Trophoblast cell (in vitro differentiated cells and primary cell): ENCODE results near the gene FYN.

Experiments
- DNase-seq, 2 donors: peaks; one replicate each; pipeline ENCODE4 v3.0.0-alpha.2; 2016
- H2AFZ ChIP-seq: 2 replicates; pipeline ENCODE4 v1.6.1; 2013; ENCODE audit warnings: low read length, moderate library complexity, mild to moderate bottlenecking; ENCODE audit not compliant: insufficient read depth, poor library complexity
- H2AK5ac ChIP-seq: 2 replicates; pipeline ENCODE4 v1.6.1; 2013; ENCODE audit warnings: mild to moderate bottlenecking, low read length
- H2BK120ac ChIP-seq: 2 replicates; pipeline ENCODE4 v1.6.1; 2013; ENCODE audit warnings: low read length, mild to moderate bottlenecking, moderate library complexity; ENCODE audit not compliant: insufficient read depth, poor library complexity
- H2BK12ac ChIP-seq: 2 replicates; pipeline ENCODE4 v1.6.1; 2013; ENCODE audit warnings: mild to moderate bottlenecking, low read length, moderate library complexity
- H2BK5ac ChIP-seq: 2 replicates; pipeline ENCODE4 v1.6.1; 2013; ENCODE audit warnings: low read length, low read depth, moderate library complexity, mild to moderate bottlenecking; ENCODE audit not compliant: poor library complexity
- H3K14ac ChIP-seq: 2 replicates; pipeline ENCODE4 v1.6.1; 2013; ENCODE audit warnings: mild to moderate bottlenecking, low read length
- H3K18ac ChIP-seq: 2 replicates; pipeline ENCODE4 v1.6.1; 2013; ENCODE audit warnings: mild to moderate bottlenecking, low read length
- H3K23ac ChIP-seq: 2 replicates; pipeline ENCODE4 v1.6.1; 2013; ENCODE audit warnings: low read length
- H3K27ac ChIP-seq: 2 replicates; pipeline ENCODE4 v1.5.1; 2013; ENCODE audit warnings: low read depth, mild to moderate bottlenecking, inconsistent platforms, low read length, moderate library complexity
- H3K27me3 ChIP-seq: 2 replicates; pipeline ENCODE4 v1.6.1; 2013; ENCODE audit warnings: inconsistent platforms, mild to moderate bottlenecking, low read length, moderate library complexity; ENCODE audit not compliant: insufficient read depth
- H3K36me3 ChIP-seq, 2 experiments: 1 replicate in 1 of 2; 2 replicates in 1 of 2; pipeline ENCODE4 v1.6.1; 2013; ENCODE audit warnings: low read length in 2 of 2, mild to moderate bottlenecking in 2 of 2, moderate library complexity in 1 of 2; ENCODE audit not compliant: insufficient read depth in 2 of 2, control insufficient read depth in 1 of 2
- H3K4ac ChIP-seq: 2 replicates; pipeline ENCODE4 v1.6.1; 2013; ENCODE audit warnings: low read depth, mild to moderate bottlenecking, low read length, moderate library complexity
- H3K4me1 ChIP-seq, 2 experiments: 1 replicate in 1 of 2; 2 replicates in 1 of 2; pipeline ENCODE4 v1.6.1; 2013; ENCODE audit warnings: low read length in 2 of 2, mild to moderate bottlenecking in 2 of 2, moderate library complexity in 1 of 2; ENCODE audit not compliant: insufficient read depth in 2 of 2, control insufficient read depth in 1 of 2
- H3K4me2 ChIP-seq: 2 replicates; pipeline ENCODE4 v1.6.1; 2013; ENCODE audit warnings: inconsistent platforms, mild to moderate bottlenecking, low read length, moderate library complexity
- H3K4me3 ChIP-seq: 2 replicates; pipeline ENCODE4 v1.5.1; 2013; ENCODE audit warnings: mild to moderate bottlenecking, low read depth, low read length, inconsistent platforms
- H3K79me1 ChIP-seq: one replicate; pipeline ENCODE4 v1.6.1; 2013; ENCODE audit warnings: low read length
- H3K79me2 ChIP-seq: 2 replicates; pipeline ENCODE4 v1.6.1; 2013; ENCODE audit warnings: low read length, mild to moderate bottlenecking; ENCODE audit not compliant: control insufficient read depth, insufficient read depth, poor library complexity
- H3K9ac ChIP-seq: 2 replicates; pipeline ENCODE4 v1.6.1; 2013; ENCODE audit warnings: mild to moderate bottlenecking, low read length
- H3K9me3 ChIP-seq: 2 replicates; pipeline ENCODE4 v1.6.1; 2013; ENCODE audit warnings: low read depth, mild to moderate bottlenecking, control low read depth, inconsistent platforms, low read length; ENCODE audit not compliant: insufficient read depth
- H4K12ac ChIP-seq: 2 replicates; pipeline ENCODE4 v1.6.1; 2013; ENCODE audit warnings: low read depth, mild to moderate bottlenecking, low read length, moderate library complexity
- H4K8ac ChIP-seq: 2 replicates; pipeline ENCODE4 v1.6.1; 2013; ENCODE audit warnings: low read depth, mild to moderate bottlenecking, low read length, moderate library complexity
- H4K91ac ChIP-seq: one replicate; pipeline ENCODE4 v1.6.1; 2013; ENCODE audit warnings: low read depth, mild to moderate bottlenecking, low read length, moderate library complexity
- WGBS: extraction: QIAGEN DNeasy Blood & Tissue Kit; methylation state at CpG from one replicate; pipeline ENCODE4 v1.1.7; 2013; ENCODE audit warnings: missing lambda C conversion rate; ENCODE audit not compliant: insufficient read length, insufficient coverage; ENCODE audit errors: extremely low coverage; 5-methylcytosine and 5-hydroxymethylcytosine counted together

FYN gene

DNA sequence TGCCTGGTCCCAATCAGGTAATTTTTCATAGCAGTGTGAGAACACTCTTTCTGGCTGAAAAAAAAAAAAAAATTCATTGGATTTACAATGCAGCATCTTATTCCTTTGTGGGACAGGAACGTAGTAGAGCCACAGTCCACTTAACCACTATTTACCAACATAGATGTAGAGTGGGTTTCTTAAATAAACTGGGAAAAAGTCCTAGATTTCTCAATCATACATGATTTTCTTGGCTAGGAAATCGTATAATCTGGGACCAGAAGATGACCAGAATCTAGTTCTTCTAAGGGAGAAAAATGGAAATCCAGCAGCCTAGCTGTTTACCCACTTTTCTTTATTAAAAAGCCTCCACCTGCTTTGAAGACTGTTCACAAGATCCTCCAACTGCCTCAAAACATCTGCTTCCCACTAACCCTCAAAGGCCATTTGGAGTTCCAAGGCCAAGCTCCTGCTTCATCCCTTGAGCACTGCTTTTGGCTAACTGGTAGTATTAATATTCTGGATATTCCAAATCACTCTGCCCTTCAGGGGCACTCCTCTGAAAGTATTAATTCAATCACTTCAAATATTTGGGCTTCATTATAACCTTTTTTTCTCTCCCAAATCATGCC lies 70.4 kb downstream of the FYN start:
- Histone ChIP-seq H2AK5ac (no peak overlapping the region), H3K18ac (no peak overlapping the region), H3K4ac (no peak overlapping the region), H3K23ac (no peak overlapping the region), H3K79me1 (no peaks in the 10 kb centered on the region), H2BK120ac (no peak overlapping the region), H3K9ac (no peak overlapping the region), H3K4me2 (no peak overlapping the region), H3K4me3 (no peak overlapping the region), H2AFZ (no peak overlapping the region), H4K12ac (no peak overlapping the region), H3K27me3 (no peaks in the 10 kb centered on the region), H3K14ac (no peak overlapping the region), H3K36me3 (no peaks in the 10 kb centered on the region), H3K4me1 (peaks cover 0 to 4% of the 10 kb centered on the region in 2 experiments), H2BK5ac (no peak overlapping the region), H4K8ac (no peak overlapping the region), H2BK12ac (no peak overlapping the region), H3K27ac (no peak overlapping the region), H3K9me3 (no peaks in the 10 kb centered on the region), H3K79me2 (no peaks in the 10 kb centered on the region), H4K91ac (no peak overlapping the region)
- DNase-seq: no peak
- WGBS: no CpG with 5 or more reads among the region's 2 CpGs

DNA sequence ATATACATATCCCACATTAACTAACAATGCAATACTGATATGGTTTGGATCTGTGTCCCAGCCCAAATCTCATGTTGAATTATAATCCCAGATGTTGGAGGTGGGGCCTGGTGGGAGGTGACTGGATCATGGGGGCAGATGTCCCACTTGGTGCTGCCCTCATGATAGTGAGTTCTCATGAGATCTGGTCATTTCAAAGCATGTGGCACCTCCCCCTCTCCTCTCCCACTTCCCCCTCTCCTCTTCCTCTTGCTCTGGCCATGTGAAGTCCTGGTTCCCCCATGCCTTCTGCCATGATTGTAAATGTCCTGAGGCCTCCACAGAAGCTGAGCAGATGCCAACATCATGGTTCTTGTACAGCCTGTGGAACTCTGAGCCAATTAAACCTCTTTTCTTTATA lies 71.2 kb downstream of the FYN start:
- no peak overlapping the region for H3K4ac ChIP-seq

DNA sequence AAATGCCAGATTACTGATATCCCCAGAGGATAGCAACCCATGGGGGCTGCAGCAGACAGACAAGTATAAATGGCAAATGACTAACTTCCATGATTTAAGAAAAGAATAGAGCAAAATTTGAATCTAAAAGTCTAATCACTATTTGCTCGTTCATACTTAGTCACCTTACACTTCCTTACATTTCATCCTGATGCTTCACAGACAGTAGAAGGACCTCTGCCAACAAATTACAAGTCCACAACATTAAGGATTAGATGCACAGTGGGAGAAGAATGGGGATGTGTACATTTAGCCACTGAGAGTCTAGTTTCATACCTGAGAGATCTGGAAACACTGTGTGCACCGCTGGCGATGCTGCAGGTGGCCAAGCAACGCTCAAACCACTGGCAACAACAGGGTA lies 72.4 kb downstream of the FYN start:
- Histone ChIP-seq H4K91ac (no peak overlapping the region), H3K18ac (no peak overlapping the region), H3K79me1 (no peaks in the 10 kb centered on the region), H3K23ac (no peak overlapping the region), H3K4me3 (no peak overlapping the region), H3K27me3 (no peaks in the 10 kb centered on the region), H3K27ac (no peak overlapping the region), H2AFZ (no peak overlapping the region), H3K4me1 (peaks cover 0 to 4% of the 10 kb centered on the region in 2 experiments), H3K79me2 (no peaks in the 10 kb centered on the region), H3K36me3 (no peaks in the 10 kb centered on the region), H2BK120ac (no peak overlapping the region), H4K8ac (no peak overlapping the region), H2AK5ac (no peak overlapping the region), H3K9ac (no peak overlapping the region), H3K4me2 (no peak overlapping the region), H3K14ac (no peak overlapping the region), H4K12ac (no peak overlapping the region), H3K9me3 (no peaks in the 10 kb centered on the region), H2BK5ac (no peak overlapping the region), H3K4ac (no peak overlapping the region), H2BK12ac (no peak overlapping the region)
- no peak for DNase-seq
- WGBS: no CpG with 5 or more reads among the region's 4 CpGs

More for the DNA sequence above, 71.2 kb downstream of the FYN start:
- no peaks in the 10 kb centered on the region for H3K27me3 ChIP-seq
- no peaks in the 10 kb centered on the region for H3K79me2 ChIP-seq
- no peak overlapping the region for H2BK5ac ChIP-seq
- no peak overlapping the region for H2AFZ ChIP-seq
- no peak overlapping the region for H3K23ac ChIP-seq
- H3K4me3 ChIP-seq: no peak overlapping the region
- peaks cover 0 to 4% of the 10 kb centered on the region in 2 experiments for H3K4me1 ChIP-seq
- H4K12ac ChIP-seq: no peak overlapping the region
- H4K8ac ChIP-seq: no peak overlapping the region
- no peak overlapping the region for H2BK120ac ChIP-seq
- no peaks in the 10 kb centered on the region for H3K9me3 ChIP-seq
- H4K91ac ChIP-seq: no peak overlapping the region
- no peak overlapping the region for H3K14ac ChIP-seq
- no peak overlapping the region for H3K9ac ChIP-seq
- H3K36me3 ChIP-seq: no peaks in the 10 kb centered on the region
- no peak overlapping the region for H3K18ac ChIP-seq
- no peak for DNase-seq
- H2BK12ac ChIP-seq: no peak overlapping the region
- no peak overlapping the region for H3K4me2 ChIP-seq
- H3K27ac ChIP-seq: no peak overlapping the region
- no peaks in the 10 kb centered on the region for H3K79me1 ChIP-seq
- H2AK5ac ChIP-seq: no peak overlapping the region

DNA sequence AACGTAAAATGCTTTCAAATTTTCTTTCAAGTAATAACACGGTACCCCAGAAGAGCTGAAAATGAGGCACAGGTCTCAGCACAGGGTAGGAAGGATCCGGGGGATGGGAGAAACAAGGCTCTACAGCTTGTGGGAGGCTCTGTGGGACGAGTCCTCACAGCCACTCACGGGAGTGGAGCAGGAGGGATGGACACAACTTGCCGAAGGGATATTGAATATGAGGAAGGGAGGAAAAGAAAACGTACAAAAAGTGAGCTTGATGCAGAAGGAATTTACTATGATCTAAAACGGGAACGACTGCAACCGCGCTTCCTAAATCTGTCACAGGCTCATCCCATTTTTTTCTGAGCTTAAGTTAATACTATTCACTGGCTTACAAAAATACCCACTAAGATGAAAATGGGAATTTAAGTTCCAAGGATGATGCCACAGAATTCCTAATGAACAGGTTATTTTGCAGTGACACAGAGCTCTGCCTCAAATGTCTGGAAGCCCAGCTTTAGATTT lies 72.9 kb downstream of the FYN start:
- Histone ChIP-seq H3K14ac (no peak overlapping the region), H4K91ac (no peak overlapping the region), H2AK5ac (no peak overlapping the region), H2BK120ac (no peak overlapping the region), H2BK12ac (no peak overlapping the region), H3K36me3 (no peaks in the 10 kb centered on the region), H3K4me2 (no peak overlapping the region), H3K9ac (no peak overlapping the region), H3K4me1 (peaks cover 0 to 4% of the 10 kb centered on the region in 2 experiments), H3K4ac (no peak overlapping the region), H3K79me2 (no peaks in the 10 kb centered on the region), H3K79me1 (no peaks in the 10 kb centered on the region), H4K8ac (no peak overlapping the region), H3K4me3 (no peak overlapping the region), H2AFZ (no peak overlapping the region), H3K23ac (no peak overlapping the region), H3K9me3 (no peaks in the 10 kb centered on the region), H3K27ac (no peak overlapping the region), H2BK5ac (no peak overlapping the region), H3K27me3 (no peaks in the 10 kb centered on the region), H3K18ac (no peak overlapping the region), H4K12ac (no peak overlapping the region)
- WGBS: no CpG with 5 or more reads among the region's 11 CpGs
- no peak for DNase-seq
